Gastroesophageal sphincter (tissue), 3 donors: ENCODE data around the gene GLT1D1.

ENCODE experiments used
- POLR2A ChIP-seq, 2 donors: fragments of 450-650 bp; IDR thresholded peaks; one replicate each; pipeline ENCODE4 v1.6.1; 2017; ENCODE audit warnings: antibody characterized with exemption in 2 of 2, mild to moderate bottlenecking in 2 of 2, moderate library complexity in 1 of 2
- POLR2AphosphoS5 ChIP-seq: sonication (generic); formaldehyde crosslinking; IDR thresholded peaks from one replicate; pipeline ENCODE4 v1.6.1; 2017; ENCODE audit warnings: antibody characterized with exemption
- TF ChIP-seq, protein P1 (sequence below), 4 experiments: fragments of 200-600 bp in 2 of 4; fragments of 450-650 bp in 2 of 4; sonication (generic) in 1 of 4; IDR thresholded peaks; one replicate each; pipeline ENCODE4 v1.5.1; 2017 to 2019; ENCODE audit warnings: antibody characterized with exemption in 4 of 4, mild to moderate bottlenecking in 2 of 4, moderate library complexity in 2 of 4

- TF ChIP-seq, protein P1, sequence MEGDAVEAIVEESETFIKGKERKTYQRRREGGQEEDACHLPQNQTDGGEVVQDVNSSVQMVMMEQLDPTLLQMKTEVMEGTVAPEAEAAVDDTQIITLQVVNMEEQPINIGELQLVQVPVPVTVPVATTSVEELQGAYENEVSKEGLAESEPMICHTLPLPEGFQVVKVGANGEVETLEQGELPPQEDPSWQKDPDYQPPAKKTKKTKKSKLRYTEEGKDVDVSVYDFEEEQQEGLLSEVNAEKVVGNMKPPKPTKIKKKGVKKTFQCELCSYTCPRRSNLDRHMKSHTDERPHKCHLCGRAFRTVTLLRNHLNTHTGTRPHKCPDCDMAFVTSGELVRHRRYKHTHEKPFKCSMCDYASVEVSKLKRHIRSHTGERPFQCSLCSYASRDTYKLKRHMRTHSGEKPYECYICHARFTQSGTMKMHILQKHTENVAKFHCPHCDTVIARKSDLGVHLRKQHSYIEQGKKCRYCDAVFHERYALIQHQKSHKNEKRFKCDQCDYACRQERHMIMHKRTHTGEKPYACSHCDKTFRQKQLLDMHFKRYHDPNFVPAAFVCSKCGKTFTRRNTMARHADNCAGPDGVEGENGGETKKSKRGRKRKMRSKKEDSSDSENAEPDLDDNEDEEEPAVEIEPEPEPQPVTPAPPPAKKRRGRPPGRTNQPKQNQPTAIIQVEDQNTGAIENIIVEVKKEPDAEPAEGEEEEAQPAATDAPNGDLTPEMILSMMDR (IDR thresholded peaks at IDR 0.05) = no peak
- no peak for TF ChIP-seq POLR2AphosphoS5
- TF ChIP-seq POLR2A (IDR thresholded peaks at IDR 0.05) = no peak
Measured at GRCh38 chr12:128863957-128864356, 10.7 kb downstream of the GLT1D1 start.
